OCI-LY1 (cell line): ENCODE measurements around the gene TRAK1.

ENCODE experiments used
- CTCF ChIP-seq: fragments of 200-600 bp; sonication (generic), shearing (Covaris generic); IDR thresholded peaks from 2 replicates; pipeline ENCODE4 v1.5.1; 2017; ENCODE audit warnings: mild to moderate bottlenecking, antibody characterized with exemption, low read length, moderate library complexity, mixed read lengths
- EZH2 ChIP-seq: fragments of 200-600 bp; sonication (generic), shearing (Covaris generic); IDR thresholded peaks from 2 replicates; pipeline ENCODE4 v1.8.0; 2017; ENCODE audit warnings: borderline replicate concordance, mixed run types, mild to moderate bottlenecking, antibody characterized with exemption, low read length, moderate library complexity, mixed read lengths

- TF ChIP-seq CTCF = no peak
- TF ChIP-seq EZH2 = no peak
Measured at GRCh38 chr3:42101481-42101880, 10.3 kb downstream of the TRAK1 start.
